Measurements from ENCODE around the gene RCVRN.

RCVRN gene

GRCh38 chr17:9880582-9880999 lies 24.5 kb downstream of the RCVRN start:
- no peak for TF ChIP-seq CTCF (IDR thresholded peaks at IDR 0.05; ENCODE audit: insufficient read depth, low read depth, low read length, missing control alignments)
- no peak overlapping the region for H3K4me3 ChIP-seq (ENCODE audit: low read depth, low read length)
- DNase-seq (ENCODE audit: low read depth): peak; percentile 8

- TF ChIP-seq CTCF (IDR thresholded peaks at IDR 0.05; ENCODE audit: insufficient read depth, low read depth, low read length, missing control alignments): no peak
- no peak overlapping the region for H3K4me3 ChIP-seq (ENCODE audit: low read depth, low read length)
- DNase-seq (ENCODE audit: low read depth): no peak
Observed at GRCh38 chr17:9878786-9879525, 26.1 kb downstream of the RCVRN start.

GRCh38 chr17:9878356-9878755 lies 26.7 kb downstream of the RCVRN start:
- DNase-seq (ENCODE audit: low read depth): no peak
- H3K4me3 ChIP-seq (ENCODE audit: low read depth, low read length): no peak overlapping the region
- no peak for TF ChIP-seq CTCF (IDR thresholded peaks at IDR 0.05; ENCODE audit: insufficient read depth, low read depth, low read length, missing control alignments)

- TF ChIP-seq CTCF (IDR thresholded peaks at IDR 0.05; ENCODE audit: insufficient read depth, low read depth, low read length, missing control alignments): no peak
- no peak overlapping the region for H3K4me3 ChIP-seq (ENCODE audit: low read depth, low read length)
- no peak for DNase-seq (ENCODE audit: low read depth)
Observed at GRCh38 chr17:9875441-9875840, 29.6 kb downstream of the RCVRN start.

GRCh38 chr17:9874722-9875121 lies 30.3 kb downstream of the RCVRN start:
- DNase-seq (ENCODE audit: low read depth): no peak
- no peak for TF ChIP-seq CTCF (IDR thresholded peaks at IDR 0.05; ENCODE audit: insufficient read depth, low read depth, low read length, missing control alignments)
- no peak overlapping the region for H3K4me3 ChIP-seq (ENCODE audit: low read depth, low read length)

- TF ChIP-seq CTCF (IDR thresholded peaks at IDR 0.05; ENCODE audit: insufficient read depth, low read depth, low read length, missing control alignments): no peak
- no peak overlapping the region for H3K4me3 ChIP-seq (ENCODE audit: low read depth, low read length)
- DNase-seq (ENCODE audit: low read depth): no peak
Observed at GRCh38 chr17:9872852-9873251, 32.2 kb downstream of the RCVRN start.

GRCh38 chr17:9868552-9868951 lies 36.5 kb downstream of the RCVRN start:
- DNase-seq (ENCODE audit: low read depth): no peak

More at GRCh38 chr17:9868552-9868951, 36.5 kb downstream of the RCVRN start:
- TF ChIP-seq CTCF (IDR thresholded peaks at IDR 0.05; ENCODE audit: insufficient read depth, low read depth, low read length, missing control alignments): no peak
- H3K4me3 ChIP-seq (ENCODE audit: low read depth, low read length): no peak overlapping the region
